Colonic mucosa (tissue), 4 donors: ENCODE results near the gene SARNP. TPM values are rescaled to one million over a fixed set of nuclear protein-coding genes. Genes with fewer than 3 reads are reported as not detected.

Experiments
- DNase-seq: peaks from one replicate; pipeline ENCODE4 v3.0.0-alpha.2; 2020
- H3K27ac ChIP-seq: fragments of 200-600 bp; one replicate; pipeline ENCODE4 v1.8.0; 2021
- H3K27me3 ChIP-seq: fragments of 200-600 bp; one replicate; pipeline ENCODE4 v1.8.0; 2021
- H3K36me3 ChIP-seq: fragments of 200-600 bp; one replicate; pipeline ENCODE4 v1.8.0; 2021
- H3K4me1 ChIP-seq: fragments of 200-600 bp; one replicate; pipeline ENCODE4 v1.8.0; 2021; ENCODE audit warnings: mild to moderate bottlenecking
- H3K4me3 ChIP-seq: fragments of 200-600 bp; one replicate; pipeline ENCODE4 v1.8.0; 2021
- H3K9ac ChIP-seq, 2 donors: one replicate each; pipeline ENCODE4 v1.7.0; 2013; ENCODE audit warnings: control low read depth in 2 of 2, low read depth in 2 of 2, low read length in 2 of 2
- H3K9me3 ChIP-seq: fragments of 200-600 bp; one replicate; pipeline ENCODE4 v1.8.0; 2021
- CTCF ChIP-seq: fragments of 200-600 bp; IDR thresholded peaks from one replicate; pipeline ENCODE4 v1.8.0; 2022; ENCODE audit warnings: antibody characterized with exemption, mild to moderate bottlenecking
- intact Hi-C: fragments of 100-400 bp; cut with DNase I; formaldehyde crosslinking; loops from one replicate; pipeline ENCODE4 v1.14.1; 2022
- total RNA-seq, 2 donors: library from RNA; stranded (reverse); fragmentation: NEBNext Ultra II Directional in 1 of 2; extraction: Animal tissue kit (Norgen Biotek cat#: 25700) in 1 of 2; gene quantifications; one replicate each; pipeline ENCODE4 v1.2.1, GENCODE V29; 2021
- donor health status: healthy.
- donor health status: DM: no; HTN: no; CAD: no.
- donor health status: DM: no; HTN: no; CAD: no.

The SARNP gene
- total RNA-seq, 2 donors from 2014 or later, result 52.3 to 53.0 TPM

DNA sequence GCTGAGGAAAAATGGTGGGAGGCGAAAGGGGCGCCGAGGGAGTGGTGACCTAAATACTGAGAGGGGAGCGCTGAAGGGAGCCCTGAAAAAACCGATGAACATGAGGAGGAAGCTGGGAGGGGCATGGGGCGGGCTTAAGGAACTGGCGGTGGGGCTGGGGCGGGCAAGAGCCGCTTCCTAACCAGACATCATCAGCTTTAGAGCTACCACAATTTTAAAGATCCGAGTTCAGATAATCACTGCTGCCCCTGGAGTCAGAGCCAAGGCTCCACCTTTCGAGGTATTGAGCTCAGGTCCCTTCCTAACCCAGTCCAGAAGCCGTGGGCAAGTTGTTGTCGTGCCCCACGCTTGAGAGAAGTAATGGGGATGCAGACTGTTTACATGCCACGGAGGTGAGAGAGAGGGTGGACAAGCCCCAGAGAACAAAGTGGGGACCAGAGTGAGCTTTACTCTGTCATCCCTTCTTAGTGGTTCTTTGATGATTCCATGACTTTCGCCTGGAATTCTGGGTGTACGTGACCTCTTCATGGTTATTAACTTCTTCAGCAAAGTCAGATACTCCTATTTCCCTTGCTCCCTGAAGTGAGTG lies 710 bp upstream of the SARNP start:
- H3K4me1 ChIP-seq, result peaks cover 15% of the 10 kb centered on the region
- H3K9ac ChIP-seq, result peak overlapping the region; percentile 70 to 100
- intact Hi-C loops, result no loop called here
- no peaks in the 10 kb centered on the region for H3K36me3 ChIP-seq
- no peaks in the 10 kb centered on the region for H3K9me3 ChIP-seq
- peak overlapping the region; percentile 61 for H3K4me3 ChIP-seq
- DNase-seq, result no peak
- H3K27me3 ChIP-seq, result no peaks in the 10 kb centered on the region
- TF ChIP-seq CTCF, result no peak
- peak overlapping the region; percentile 71 for H3K27ac ChIP-seq

GRCh38 chr12:55816881-55817344 lies 611 bp downstream of the SARNP start:
- no peaks in the 10 kb centered on the region for H3K9me3 ChIP-seq
- TF ChIP-seq CTCF, result no peak
- peak overlapping the region; percentile 56 for H3K27ac ChIP-seq
- H3K4me1 ChIP-seq, result peaks cover 15% of the 10 kb centered on the region
- H3K9ac ChIP-seq, result peak overlapping the region; percentile 73 to 100
- H3K36me3 ChIP-seq, result no peaks in the 10 kb centered on the region
- H3K27me3 ChIP-seq, result no peaks in the 10 kb centered on the region
- peak overlapping the region; percentile 48 for H3K4me3 ChIP-seq
- DNase-seq, result no peak
- intact Hi-C loops, result no loop called here

GRCh38 chr12:55815473-55815872 lies 2.1 kb downstream of the SARNP start:
- Histone ChIP-seq H3K36me3 (no peaks in the 10 kb centered on the region), H3K9ac (no peak overlapping the region), H3K9me3 (no peaks in the 10 kb centered on the region), H3K27ac (no peak overlapping the region), H3K4me1 (peaks cover 15% of the 10 kb centered on the region), H3K4me3 (no peak overlapping the region), H3K27me3 (no peaks in the 10 kb centered on the region)
- TF ChIP-seq CTCF, result no peak
- intact Hi-C loops, result no loop called here
- no peak for DNase-seq

GRCh38 chr12:55814257-55814656 lies 3.3 kb downstream of the SARNP start:
- no peak for DNase-seq
- Histone ChIP-seq H3K27ac (no peak overlapping the region), H3K9ac (no peak overlapping the region), H3K4me1 (peaks cover 15% of the 10 kb centered on the region), H3K27me3 (no peaks in the 10 kb centered on the region), H3K9me3 (no peaks in the 10 kb centered on the region), H3K36me3 (no peaks in the 10 kb centered on the region), H3K4me3 (no peak overlapping the region)
- intact Hi-C loops, result no loop called here
- no peak for TF ChIP-seq CTCF

DNA sequence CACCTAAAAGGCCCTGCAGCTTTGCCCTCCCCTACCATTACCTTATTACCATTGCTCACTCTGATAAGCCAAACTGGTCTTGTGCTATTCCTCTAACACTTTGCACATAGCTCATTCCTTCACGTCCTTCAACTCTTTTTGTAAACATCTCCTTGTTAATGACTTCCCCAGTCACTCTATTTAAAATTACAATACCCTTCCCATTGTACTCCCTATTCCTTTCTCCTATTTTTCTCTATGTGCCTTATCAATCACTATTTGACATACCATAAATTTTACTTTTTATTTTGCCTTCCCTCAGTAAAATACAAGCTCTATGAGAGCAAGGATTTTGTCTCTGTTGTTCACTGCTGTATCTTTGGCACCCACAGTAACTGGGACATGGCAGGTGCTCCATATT lies 5.4 kb downstream of the SARNP start:
- TF ChIP-seq CTCF, result no peak
- Histone ChIP-seq H3K27ac (no peak overlapping the region), H3K9ac (no peak overlapping the region), H3K4me3 (no peak overlapping the region), H3K27me3 (no peaks in the 10 kb centered on the region), H3K4me1 (peaks cover 8% of the 10 kb centered on the region), H3K36me3 (no peaks in the 10 kb centered on the region), H3K9me3 (no peaks in the 10 kb centered on the region)
- intact Hi-C loops, result no loop called here
- no peak for DNase-seq
